CD14-positive monocyte (primary cell): ENCODE measurements around the gene AOAH. TPM values are rescaled to one million over a fixed set of nuclear protein-coding genes. Genes with fewer than 3 reads are reported as not detected.

ENCODE experiments used
- DNase-seq, 3 donors: peaks; one replicate each; pipeline ENCODE4 v3.0.0-alpha.2; 2011 to 2022
- H2AFZ ChIP-seq: 2 replicates; pipeline ENCODE4 v1.6.0; 2012; ENCODE audit warnings: mild to moderate bottlenecking, low read depth, low read length, inconsistent platforms; ENCODE audit not compliant: insufficient read depth, poor library complexity, severe bottlenecking
- H3K27ac ChIP-seq, 2 donors: 1 replicate in 1 of 2; 2 replicates in 1 of 2; pipeline ENCODE4 v1.5.1; 2012 to 2013; ENCODE audit warnings: low read length in 2 of 2, control low read depth in 1 of 2, inconsistent platforms in 1 of 2, low read depth in 1 of 2, mild to moderate bottlenecking in 1 of 2
- H3K27me3 ChIP-seq, 2 donors: one replicate each; pipeline versions ENCODE4 v1.6.0 to v1.6.1; 2011 to 2013; ENCODE audit warnings: low read length in 2 of 2; ENCODE audit not compliant: control insufficient read depth in 2 of 2, insufficient read depth in 2 of 2
- H3K36me3 ChIP-seq, 2 donors: replicated peaks in 1 of 2; 1 replicate in 1 of 2; 2 replicates in 1 of 2; pipeline versions ENCODE4 v1.5.1 to v1.6.1; 2012 to 2013; ENCODE audit warnings: low read length in 2 of 2, control low read depth in 1 of 2, inconsistent platforms in 1 of 2, mild to moderate bottlenecking in 1 of 2; ENCODE audit not compliant: insufficient read depth in 2 of 2, control insufficient read depth in 1 of 2
- H3K4me1 ChIP-seq, 2 donors: 1 replicate in 1 of 2; 2 replicates in 1 of 2; pipeline versions ENCODE4 v1.5.1 to v1.6.1; 2012 to 2013; ENCODE audit warnings: low read length in 2 of 2, control low read depth in 1 of 2, inconsistent platforms in 1 of 2, mild to moderate bottlenecking in 1 of 2, moderate library complexity in 1 of 2; ENCODE audit not compliant: insufficient read depth in 2 of 2, control insufficient read depth in 1 of 2
- H3K4me2 ChIP-seq: replicated peaks from 2 replicates; pipeline ENCODE3; 2012; ENCODE audit warnings: low read length, moderate library complexity, mild to moderate bottlenecking; ENCODE audit not compliant: poor library complexity, severe bottlenecking; ENCODE audit errors: extremely low read depth
- H3K4me3 ChIP-seq, 3 experiments: fragments of 200-600 bp in 1 of 3; sonication (generic) in 1 of 3; replicated peaks in 1 of 3; 1 replicate in 2 of 3; 2 replicates in 1 of 3; pipeline ENCODE4 v1.5.1; 2011 to 2013; ENCODE audit warnings: low read length in 3 of 3, mild to moderate bottlenecking in 3 of 3, control low read depth in 2 of 3, low read depth in 2 of 3, inconsistent platforms in 1 of 3, moderate library complexity in 1 of 3
- H3K79me2 ChIP-seq: 2 replicates; pipeline ENCODE4 v1.6.0; 2012; ENCODE audit warnings: mild to moderate bottlenecking, control low read depth, inconsistent platforms, low read length, moderate library complexity; ENCODE audit not compliant: insufficient read depth
- H3K9ac ChIP-seq: 2 replicates; pipeline ENCODE4 v1.6.0; 2017; ENCODE audit warnings: low read length, mild to moderate bottlenecking; ENCODE audit not compliant: insufficient read depth, poor library complexity, severe bottlenecking
- H3K9me3 ChIP-seq, 2 donors: replicated peaks in 1 of 2; 1 replicate in 1 of 2; 2 replicates in 1 of 2; pipeline versions ENCODE4 v1.5.1 to v1.6.1; 2012 to 2013; ENCODE audit warnings: low read length in 2 of 2, control low read depth in 1 of 2; ENCODE audit not compliant: control insufficient read depth in 1 of 2, insufficient read depth in 1 of 2
- H4K20me1 ChIP-seq: 2 replicates; pipeline ENCODE4 v1.6.0; 2012; ENCODE audit warnings: mild to moderate bottlenecking, low read length, control low read depth, moderate library complexity; ENCODE audit not compliant: insufficient read depth
- H3K27ac Mint-ChIP-seq, 7 donors: one replicate each; pipeline ENCODE4 v1.8.0; 2020; ENCODE audit warnings: mild to moderate bottlenecking in 7 of 7, mixed read lengths in 7 of 7, moderate library complexity in 6 of 7, inconsistent platforms in 2 of 7
- H3K27me3 Mint-ChIP-seq, 3 donors: one replicate each; pipeline ENCODE4 v1.8.0; 2021 to 2022; ENCODE audit warnings: low read depth in 3 of 3, mild to moderate bottlenecking in 3 of 3, mixed read lengths in 3 of 3, moderate library complexity in 3 of 3, inconsistent platforms in 1 of 3
- H3K36me3 Mint-ChIP-seq, 2 donors: one replicate each; pipeline ENCODE4 v1.8.0; 2020; ENCODE audit warnings: mixed read lengths in 2 of 2, inconsistent platforms in 1 of 2, mild to moderate bottlenecking in 1 of 2
- H3K4me1 Mint-ChIP-seq: one replicate; pipeline ENCODE4 v1.8.0; 2020; ENCODE audit warnings: mild to moderate bottlenecking, mixed read lengths
- H3K4me3 Mint-ChIP-seq, 2 donors: one replicate each; pipeline ENCODE4 v1.8.0; 2020; ENCODE audit warnings: mild to moderate bottlenecking in 2 of 2, mixed read lengths in 2 of 2, moderate library complexity in 1 of 2
- H3K9me3 Mint-ChIP-seq, 7 donors: one replicate each; pipeline ENCODE4 v1.8.0; 2020 to 2022; ENCODE audit warnings: mixed read lengths in 7 of 7, mild to moderate bottlenecking in 6 of 7, moderate library complexity in 6 of 7, inconsistent platforms in 2 of 7
- CTCF ChIP-seq: fragments of 200-600 bp; IDR thresholded peaks from one replicate; pipeline ENCODE4 v1.8.0; 2022; ENCODE audit warnings: antibody characterized with exemption, mild to moderate bottlenecking
- WGBS: methylation state at CpG from one replicate; pipeline ENCODE4 v1.1.5; 2013; ENCODE audit warnings: missing lambda C conversion rate; ENCODE audit not compliant: insufficient coverage; 5-methylcytosine and 5-hydroxymethylcytosine counted together
- intact Hi-C, 2 donors: fragments of 100-400 bp; cut with micrococcal nuclease; formaldehyde crosslinking; loops; one replicate each; pipeline versions ENCODE4 v1.15.0 to v1.15.1; 2023
- polyA plus RNA-seq, 3 donors: library from polyadenylated mRNA; depleted of rRNA in 1 of 3; unstranded in 2 of 3; stranded (reverse) in 1 of 3; fragments of 300-500 nt in 2 of 3; fragments of >200 nt in 1 of 3; fragmentation: Illumina TruSeq in 2 of 3; gene quantifications; 1 replicate in 2 of 3; 2 replicates in 1 of 3; pipeline ENCODE4 v1.2.3, GENCODE V29; 2012 to 2021

The AOAH gene
- polyA plus RNA-seq, 3 donors, result 305 to 467 (median 349) TPM

- Mint-ChIP-seq H3K4me1 (peaks cover 88% of the 10 kb centered on the region), H3K36me3 (peaks cover 7 to 11% of the 10 kb centered on the region in 2 donors), H3K4me3 (no peak overlapping the region), H3K27me3 (peaks cover 0 to 1% (median 0%) of the 10 kb centered on the region in 3 donors), H3K27ac (peak overlapping the region in 2 of 7 donors; percentile 68 to 98), H3K9me3 (peaks cover 0 to 4% (median 2%) of the 10 kb centered on the region in 7 donors)
- Histone ChIP-seq H3K4me1 (peaks cover 81 to 95% of the 10 kb centered on the region in 2 donors), H3K27ac (no peak overlapping the region), H2AFZ (no peak overlapping the region), H3K4me3 (no peak overlapping the region), H3K9me3 (no peaks in the 10 kb centered on the region), H4K20me1 (no peaks in the 10 kb centered on the region), H3K36me3 (no peaks in the 10 kb centered on the region), H3K9ac (no peak overlapping the region), H3K79me2 (peaks cover 3% of the 10 kb centered on the region), H3K27me3 (no peaks in the 10 kb centered on the region), H3K4me2 (no peak overlapping the region)
- TF ChIP-seq CTCF, result no peak
- intact Hi-C loops, result loop anchor here (5.0 kb wide), 1 partner anchor 38 kb away; no protein-coding TSS in a partner anchor
- DNase-seq, result no peak
- 100% methylated on average over 1 of the region's 3 CpGs for WGBS
Observed at GRCh38 chr7:36739351-36739750, 15.1 kb upstream of the AOAH start.

GRCh38 chr7:36736899-36737211 is 12.6 kb upstream of the AOAH start:
- peak overlapping the region; percentile 83 for H3K4me2 ChIP-seq
- no peak for TF ChIP-seq CTCF
- H3K4me1 ChIP-seq, result peaks cover 69 to 95% of the 10 kb centered on the region in 2 donors
- H3K36me3 ChIP-seq, result no peaks in the 10 kb centered on the region
- Mint-ChIP-seq H3K4me3 (peak overlapping the region; percentile 77 to 98), H3K36me3 (peaks cover 7 to 11% of the 10 kb centered on the region in 2 donors), H3K27me3 (peaks cover 0 to 1% (median 0%) of the 10 kb centered on the region in 3 donors), H3K4me1 (peaks cover 85% of the 10 kb centered on the region), H3K27ac (peak overlapping the region; percentile 95 to 100 (median 99)), H3K9me3 (peaks cover 0 to 4% (median 2%) of the 10 kb centered on the region in 7 donors)
- H3K9me3 ChIP-seq, result no peaks in the 10 kb centered on the region
- H3K9ac ChIP-seq, result peak overlapping the region; percentile 67
- H3K27ac ChIP-seq, result peak overlapping the region; percentile 97 to 98
- H3K4me3 ChIP-seq, result peak overlapping the region; percentile 47 to 81 (median 67)
- no peak overlapping the region for H2AFZ ChIP-seq
- no peaks in the 10 kb centered on the region for H3K27me3 ChIP-seq
- peak; percentile 82 to 95 (median 94) for DNase-seq
- intact Hi-C loops, result loop anchor here (5.0 kb wide), 1 partner anchor 40 kb away; no protein-coding TSS in a partner anchor
- WGBS, result 41% methylated on average over 5 of the region's 6 CpGs
- H3K79me2 ChIP-seq, result peaks cover 3% of the 10 kb centered on the region
- no peaks in the 10 kb centered on the region for H4K20me1 ChIP-seq
